GM12864 (cell line): ENCODE results near the gene PNPLA7.
"Not testable (repeated sequence)": the region's sequence is repeated elsewhere in the genome, so short reads cannot be mapped to it uniquely, and the experiment has no call there.

Source experiments
- DNase-seq: peaks from one replicate; pipeline ENCODE4 v3.0.0-alpha.2; 2011; ENCODE audit warnings: low read depth
- H3K4me3 ChIP-seq: 2 replicates; pipeline ENCODE4 v1.5.1; 2011; ENCODE audit warnings: mild to moderate bottlenecking, low read depth, low read length, control low read depth
- CTCF ChIP-seq: IDR thresholded peaks from 2 replicates; pipeline ENCODE4 v1.5.1; 2011; ENCODE audit warnings: low read depth, mild to moderate bottlenecking, moderate library complexity, low read length, control low read depth, inconsistent platforms; ENCODE audit errors: missing control alignments

The PNPLA7 gene

DNA sequence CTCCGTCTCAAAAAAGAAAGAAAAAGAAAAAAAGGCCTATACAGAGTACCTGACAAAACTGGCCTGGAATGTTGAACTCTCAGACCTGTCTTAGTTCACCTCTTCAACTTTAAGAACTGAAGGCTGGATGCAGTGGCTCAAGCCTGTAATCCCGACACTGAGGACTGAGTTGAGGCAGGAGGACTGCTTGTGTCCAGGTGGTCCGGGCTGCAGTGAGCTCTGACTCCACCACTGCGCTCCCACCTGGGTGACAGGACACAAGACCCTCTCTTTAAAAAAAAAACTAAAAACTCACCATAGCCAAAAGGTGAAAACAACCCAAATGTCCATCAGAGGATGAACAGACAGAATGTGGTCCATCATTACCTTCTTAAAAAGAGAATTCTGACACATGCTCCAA lies 7.9 kb upstream of the PNPLA7 start:
- no peak overlapping the region for H3K4me3 ChIP-seq
- TF ChIP-seq CTCF = no peak
- DNase-seq = no peak

DNA sequence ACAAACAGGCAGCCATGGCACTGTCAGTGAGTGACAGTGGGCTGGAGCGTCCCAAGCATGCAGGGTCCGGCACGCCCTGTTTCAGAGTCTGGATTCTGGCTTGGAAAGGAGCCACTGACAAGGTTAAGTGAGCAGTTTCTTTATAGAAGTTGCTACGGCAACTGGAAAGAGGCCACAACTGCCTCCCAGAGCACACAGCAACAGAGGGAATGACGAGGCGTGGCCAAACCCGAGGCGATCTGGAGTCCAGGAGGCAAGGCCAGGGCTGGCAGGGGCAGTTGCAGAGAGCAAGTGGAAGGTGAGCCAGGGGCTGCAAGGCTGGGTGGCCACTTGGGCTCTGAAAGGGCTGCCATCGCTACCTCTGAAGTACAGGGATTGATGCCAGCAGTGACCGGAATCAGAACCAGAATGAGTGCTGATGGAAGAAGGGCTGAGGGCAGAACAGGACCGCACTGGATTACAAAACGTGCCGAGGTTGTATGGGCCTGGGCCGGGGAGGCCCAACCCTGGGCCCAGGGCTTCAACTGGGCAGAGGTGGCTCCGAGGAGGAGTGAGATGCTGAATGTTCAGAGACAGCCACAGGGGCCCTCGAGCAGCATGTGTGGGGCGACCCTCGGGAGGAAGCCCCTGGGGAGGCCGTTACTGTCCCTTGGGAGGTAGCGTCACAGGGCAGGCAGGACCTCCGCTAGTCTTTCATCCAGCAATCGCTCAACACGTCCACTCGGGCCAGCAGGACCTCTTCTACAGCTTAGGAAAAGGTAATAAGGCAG lies 6.1 kb upstream of the PNPLA7 start:
- DNase-seq = no peak
- TF ChIP-seq CTCF = no peak
- H3K4me3 ChIP-seq = no peak overlapping the region

DNA sequence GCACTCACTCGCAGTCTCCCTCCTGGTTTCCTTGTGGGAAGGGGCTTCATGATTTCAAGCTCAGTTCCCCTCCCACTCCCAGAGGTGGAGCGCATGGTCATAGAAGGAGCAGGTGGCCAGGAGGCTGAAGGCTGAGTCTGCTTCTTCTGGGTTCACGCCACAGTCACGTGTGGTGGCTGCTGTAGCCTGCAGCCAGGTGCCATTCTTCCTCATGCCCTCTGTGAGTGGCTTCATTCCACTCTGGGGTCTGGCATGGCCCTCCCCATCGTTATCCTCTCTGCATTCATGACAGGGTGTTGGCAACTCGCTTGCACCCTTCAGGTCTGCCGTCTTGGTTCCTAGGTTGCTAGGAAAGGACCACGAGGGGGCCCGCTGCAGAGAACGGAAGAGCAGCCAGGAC lies 5.0 kb upstream of the PNPLA7 start:
- no peak for TF ChIP-seq CTCF
- no peak overlapping the region for H3K4me3 ChIP-seq
- DNase-seq = no peak

- TF ChIP-seq CTCF = no peak
- H3K4me3 ChIP-seq = no peak overlapping the region
- no peak for DNase-seq
Observed at GRCh38 chr9:137554349-137554748, 4.1 kb upstream of the PNPLA7 start.

DNA sequence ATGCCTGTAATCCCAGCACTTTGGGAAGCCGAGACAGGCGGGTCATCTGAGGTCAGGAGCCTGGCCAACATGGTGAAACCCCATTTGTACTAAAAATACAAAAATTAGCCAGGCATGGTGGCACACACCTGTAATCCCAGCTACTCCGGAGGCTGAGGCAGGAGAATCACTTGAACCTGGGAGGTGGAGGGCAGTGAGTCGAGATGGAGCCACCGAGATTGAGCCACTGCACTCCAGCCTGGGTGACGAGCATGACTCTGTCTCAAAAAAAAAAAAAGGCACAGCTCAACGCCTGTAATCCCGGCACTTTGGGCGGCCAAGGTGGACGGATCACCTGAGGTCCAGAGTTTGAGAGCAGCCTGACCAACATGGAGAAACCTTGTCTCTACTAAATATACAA lies 3.5 kb upstream of the PNPLA7 start:
- not testable (repeated sequence) for H3K4me3 ChIP-seq, DNase-seq

GRCh38 chr9:137552022-137552768 lies 2.0 kb upstream of the PNPLA7 start:
- peak overlapping the region; percentile 69 for H3K4me3 ChIP-seq
- no peak for TF ChIP-seq CTCF
- DNase-seq = no peak

DNA sequence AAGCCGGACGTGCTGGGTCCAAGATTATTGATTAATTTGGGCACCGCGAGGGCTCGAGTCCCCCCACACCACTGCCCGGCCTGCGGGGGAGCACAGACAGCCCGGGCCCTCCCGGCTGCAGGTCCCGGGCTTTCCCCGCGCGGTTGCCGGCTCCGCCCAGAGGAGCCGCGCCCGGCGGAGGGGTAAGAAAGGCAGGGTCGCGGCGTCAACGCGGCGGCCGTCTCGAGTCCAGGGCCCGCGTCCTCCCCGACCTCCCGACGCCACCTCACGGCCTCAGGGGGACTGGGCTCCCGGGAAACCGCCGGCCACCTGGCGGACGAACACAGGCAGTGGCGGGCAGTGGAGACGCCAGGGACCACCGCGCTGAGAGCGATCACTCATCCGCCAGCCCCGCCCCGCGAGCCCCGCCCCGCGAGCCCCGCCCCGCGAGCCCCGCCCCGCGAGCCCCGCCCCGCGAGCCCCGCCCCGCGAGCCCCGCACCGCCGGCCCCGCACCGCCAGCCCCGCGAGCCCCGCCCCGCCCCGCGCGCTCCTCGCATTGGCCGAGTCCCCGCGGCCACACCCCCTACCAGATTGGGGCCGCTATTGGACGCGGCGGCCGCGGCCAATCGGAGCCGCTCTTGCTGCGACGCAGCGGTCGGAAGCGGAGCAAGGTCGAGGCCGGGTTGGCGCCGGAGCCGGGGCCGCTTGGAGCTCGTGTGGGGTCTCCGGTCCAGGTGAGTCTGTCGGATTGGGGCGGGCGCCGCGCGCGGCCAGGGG lies 1.2 kb upstream of the PNPLA7 start, which contains the start of gene MRPL41:
TSS of gene MRPL41 (plus strand) at position 616 of the 758 bp plus-strand sequence. CDS start 203 bp downstream, outside the sequence.
- peak; percentile 57 for DNase-seq
- H3K4me3 ChIP-seq = peak within 1 kb of the TSS; percentile 78
- TF ChIP-seq CTCF = peak; percentile 38

GRCh38 chr9:137550958-137551263 lies 709 bp upstream of the PNPLA7 start:
- DNase-seq = not testable (repeated sequence)

More at GRCh38 chr9:137550958-137551263, 709 bp upstream of the PNPLA7 start:
- H3K4me3 ChIP-seq = peak overlapping the region; percentile 78
